KMS-11 (cell line): Measurements from ENCODE around the gene KIF1A.
"Not testable (repeated sequence)": the region's sequence is repeated elsewhere in the genome, so short reads cannot be mapped to it uniquely, and the experiment has no call there.

Experiments used
- H2AFZ ChIP-seq: fragments of 200-600 bp; sonication (generic); 2 replicates; pipeline ENCODE4 v1.6.1; 2016; ENCODE audit warnings: antibody characterized with exemption, mixed run types, low read depth
- H3K27ac ChIP-seq: fragments of 200-600 bp; sonication (generic); 2 replicates; pipeline ENCODE4 v1.6.1; 2016; ENCODE audit warnings: mild to moderate bottlenecking, mixed run types
- H3K27me3 ChIP-seq: fragments of 200-600 bp; sonication (generic); 2 replicates; pipeline ENCODE4 v1.6.1; 2017; ENCODE audit warnings: mild to moderate bottlenecking, low read depth, mixed run types, moderate library complexity; ENCODE audit not compliant: insufficient read depth
- H3K36me3 ChIP-seq: fragments of 200-600 bp; sonication (generic); 2 replicates; pipeline ENCODE4 v1.6.1; 2017; ENCODE audit warnings: mild to moderate bottlenecking, mixed run types; ENCODE audit not compliant: insufficient read depth
- H3K4me1 ChIP-seq: fragments of 200-600 bp; sonication (generic); 2 replicates; pipeline ENCODE4 v1.6.1; 2016; ENCODE audit warnings: mild to moderate bottlenecking, low read depth, mixed run types; ENCODE audit not compliant: poor library complexity, severe bottlenecking
- H3K4me2 ChIP-seq: fragments of 200-600 bp; sonication (generic); 2 replicates; pipeline ENCODE4 v1.7.0; 2016; ENCODE audit warnings: mild to moderate bottlenecking, mixed run types
- H3K4me3 ChIP-seq: fragments of 200-600 bp; sonication (generic); IDR thresholded peaks from 2 replicates; pipeline ENCODE4 v1.6.1; 2017; ENCODE audit warnings: low read depth, low read length, mixed read lengths; ENCODE audit not compliant: insufficient read depth
- H3K79me2 ChIP-seq: fragments of 200-600 bp; sonication (generic); 2 replicates; pipeline ENCODE4 v1.6.1; 2016; ENCODE audit warnings: low read depth, mixed run types; ENCODE audit not compliant: insufficient read depth
- H3K9ac ChIP-seq: fragments of 200-600 bp; sonication (generic); 2 replicates; pipeline ENCODE4 v1.6.1; 2016; ENCODE audit warnings: mild to moderate bottlenecking, mixed run types
- H4K20me1 ChIP-seq: fragments of 200-600 bp; sonication (generic); 2 replicates; pipeline ENCODE4 v1.6.1; 2016; ENCODE audit warnings: mild to moderate bottlenecking, mixed run types; ENCODE audit not compliant: insufficient read depth
- CTCF ChIP-seq: fragments of 200-600 bp; sonication (generic); conservative IDR thresholded peaks from 2 replicates; pipeline ENCODE4 v1.6.1; 2017; ENCODE audit warnings: low read depth, mild to moderate bottlenecking, antibody characterized with exemption, low read length, moderate library complexity, mixed read lengths

KIF1A gene

GRCh38 chr2:240781471-240782220 is 38.4 kb downstream of the KIF1A start:
- no peak for TF ChIP-seq CTCF
- no peaks in the 10 kb centered on the region for H3K36me3 ChIP-seq

GRCh38 chr2:240780023-240780700 is 39.9 kb downstream of the KIF1A start:
- TF ChIP-seq CTCF: no peak
- Histone ChIP-seq H2AFZ (no peak overlapping the region), H3K36me3 (no peaks in the 10 kb centered on the region), H4K20me1 (no peaks in the 10 kb centered on the region), H3K27me3 (peaks cover 10% of the 10 kb centered on the region; the same call in 1 of the 2 replicates), H3K4me1 (no peaks in the 10 kb centered on the region), H3K79me2 (no peaks in the 10 kb centered on the region), H3K27ac (no peak overlapping the region), H3K4me2 (no peak overlapping the region), H3K4me3 (no peak overlapping the region), H3K9ac (no peak overlapping the region)

More at GRCh38 chr2:240781471-240782220, 38.4 kb downstream of the KIF1A start:
- Histone ChIP-seq H4K20me1 (no peaks in the 10 kb centered on the region), H2AFZ (no peak overlapping the region), H3K4me3 (no peak overlapping the region), H3K4me1 (no peaks in the 10 kb centered on the region), H3K9ac (no peak overlapping the region), H3K27me3 (0 out of 2 replicates have a peak, but pooled peaks cover under 1% of the 10 kb centered on the region), H3K4me2 (no peak overlapping the region), H3K27ac (no peak overlapping the region), H3K79me2 (no peaks in the 10 kb centered on the region)

GRCh38 chr2:240779250-240779832 is 40.7 kb downstream of the KIF1A start:
- not testable (repeated sequence) for H2AFZ ChIP-seq, H4K20me1 ChIP-seq, H3K4me3 ChIP-seq, H3K27ac ChIP-seq, H3K9ac ChIP-seq, H3K79me2 ChIP-seq, H3K36me3 ChIP-seq, H3K4me2 ChIP-seq, H3K4me1 ChIP-seq
- H3K27me3 ChIP-seq: peaks cover 13% of the 10 kb centered on the region; the same call in 1 of the 2 replicates

- no peaks in the 10 kb centered on the region for H3K36me3 ChIP-seq
- H3K27me3 ChIP-seq: peaks cover 13% of the 10 kb centered on the region; the same call in 1 of the 2 replicates
- no peaks in the 10 kb centered on the region for H3K79me2 ChIP-seq
- no peak for TF ChIP-seq CTCF
- no peak overlapping the region for H3K27ac ChIP-seq
- no peaks in the 10 kb centered on the region for H3K4me1 ChIP-seq
- H3K4me3 ChIP-seq: no peak overlapping the region
- H3K4me2 ChIP-seq: no peak overlapping the region
- H3K9ac ChIP-seq: no peak overlapping the region
- H4K20me1 ChIP-seq: no peaks in the 10 kb centered on the region
- no peak overlapping the region for H2AFZ ChIP-seq
Measured at GRCh38 chr2:240778426-240778825, 41.6 kb downstream of the KIF1A start.
